ENCODE measurements around the gene CBLN2. TPM values are rescaled to one million over a fixed set of nuclear protein-coding genes. Genes with fewer than 3 reads are reported as not detected.

Gene CBLN2
- total RNA-seq = under 0.01 TPM in 1 of 2 replicates, not detected in the other

DNA sequence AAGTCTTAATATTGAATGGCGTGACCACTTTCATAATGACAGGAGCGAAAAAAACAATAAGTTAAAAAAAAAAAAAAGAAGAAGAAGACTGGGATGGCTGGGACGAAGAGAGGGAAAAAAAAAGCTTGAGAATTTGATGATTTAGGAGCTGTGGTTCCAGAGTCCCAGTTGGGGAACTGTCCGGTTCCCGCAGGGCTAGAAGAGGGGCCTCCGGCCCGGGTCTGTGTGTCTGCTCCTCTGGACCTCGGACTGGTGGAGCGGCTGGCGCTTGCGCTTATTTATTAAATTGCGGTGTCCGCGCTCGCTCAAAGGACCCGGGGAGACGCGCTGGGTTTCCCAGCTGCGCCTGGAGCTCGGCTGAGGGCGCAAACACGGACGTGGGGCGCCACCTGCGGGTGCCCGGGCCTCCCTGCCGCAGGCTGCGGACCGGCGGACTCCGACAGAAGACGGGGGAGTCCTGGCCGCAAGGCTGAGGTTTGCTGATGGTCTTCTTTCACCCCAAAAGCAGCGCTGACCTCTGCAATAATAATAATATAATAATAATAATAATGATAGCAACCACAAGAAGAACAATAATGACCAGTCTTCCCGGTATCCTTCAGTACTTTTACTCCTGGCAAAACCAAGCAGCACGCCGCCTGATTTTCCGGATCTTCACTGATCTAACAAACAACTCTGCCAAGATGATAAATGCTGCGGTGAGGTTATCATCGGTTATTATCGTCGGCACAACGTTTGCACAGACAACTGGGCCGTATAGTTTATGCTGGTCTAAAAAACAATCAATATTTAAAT lies at the start of gene CBLN2:
Gene CBLN2, minus strand, starts transcription at position 251 of the 795 bp plus-strand sequence. CDS start 2,182 bp downstream, outside the sequence.
- DNase-seq (ENCODE audit: low read depth in 2 of 2) = peak; percentile 60 to 76

DNA sequence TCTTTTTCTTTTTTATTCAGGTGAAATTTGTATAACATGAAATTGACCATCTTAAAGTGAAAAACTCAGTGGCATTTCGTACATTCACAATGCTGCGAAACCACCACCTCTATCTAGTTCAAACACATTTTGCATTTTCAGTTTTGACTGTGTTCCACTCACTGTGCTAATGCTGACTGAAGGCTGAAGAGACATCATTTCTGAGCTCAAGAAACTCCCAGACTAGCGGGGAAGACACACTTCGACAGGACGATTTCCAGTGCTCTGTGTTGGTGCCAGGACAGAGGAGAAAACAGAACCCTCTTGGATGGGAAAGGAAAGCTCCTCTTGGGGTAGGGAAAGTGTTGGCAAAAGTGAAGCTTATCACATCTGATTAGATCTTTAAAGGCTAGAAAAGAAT lies 44.2 kb upstream of the CBLN2 start:
- no peak for DNase-seq (ENCODE audit: low read depth in 2 of 2)

DNA sequence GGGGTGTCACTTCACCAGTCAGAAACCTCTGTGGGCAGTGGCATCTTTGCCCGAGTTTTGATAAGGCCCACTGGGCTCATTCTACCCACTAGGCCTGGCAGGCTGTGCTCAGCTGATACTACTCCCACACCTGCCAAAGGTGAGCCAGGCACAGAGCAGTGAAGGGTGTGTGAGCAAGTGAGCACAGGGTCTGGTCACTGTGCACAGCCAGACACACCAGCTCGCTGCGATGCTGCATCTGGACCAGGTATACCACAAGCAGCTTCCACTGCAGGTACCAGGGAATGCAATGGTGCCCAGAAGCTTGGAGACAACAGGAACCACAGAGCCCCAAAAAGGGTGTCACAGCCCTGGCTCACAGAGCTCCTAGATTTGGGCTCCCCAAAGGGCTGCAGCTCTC lies 40.6 kb upstream of the CBLN2 start:
- DNase-seq (ENCODE audit: low read depth in 2 of 2) = no peak

DNA sequence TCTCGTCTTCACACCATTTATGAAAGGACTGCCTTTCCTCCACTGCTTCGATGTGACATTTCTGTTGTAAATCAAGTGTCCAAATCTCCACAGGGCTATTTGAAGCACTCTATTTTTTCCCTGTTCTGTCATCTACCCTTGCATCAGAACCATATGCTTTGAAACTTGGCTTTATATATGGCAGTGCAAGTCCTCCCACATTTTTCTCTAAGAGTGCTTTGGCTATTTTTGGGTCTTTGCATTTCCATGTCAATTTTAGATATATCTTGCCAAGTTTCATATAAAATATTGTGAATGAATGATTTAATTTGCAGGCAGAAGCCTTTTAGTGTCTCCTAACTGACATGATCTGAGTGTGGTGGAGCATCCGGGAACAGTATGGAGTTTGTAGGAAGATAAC lies 37.8 kb upstream of the CBLN2 start:
- DNase-seq (ENCODE audit: low read depth in 2 of 2) = no peak

GRCh38 chr18:72572896-72573295 lies 28.8 kb upstream of the CBLN2 start:
- DNase-seq (ENCODE audit: low read depth in 2 of 2) = no peak

DNA sequence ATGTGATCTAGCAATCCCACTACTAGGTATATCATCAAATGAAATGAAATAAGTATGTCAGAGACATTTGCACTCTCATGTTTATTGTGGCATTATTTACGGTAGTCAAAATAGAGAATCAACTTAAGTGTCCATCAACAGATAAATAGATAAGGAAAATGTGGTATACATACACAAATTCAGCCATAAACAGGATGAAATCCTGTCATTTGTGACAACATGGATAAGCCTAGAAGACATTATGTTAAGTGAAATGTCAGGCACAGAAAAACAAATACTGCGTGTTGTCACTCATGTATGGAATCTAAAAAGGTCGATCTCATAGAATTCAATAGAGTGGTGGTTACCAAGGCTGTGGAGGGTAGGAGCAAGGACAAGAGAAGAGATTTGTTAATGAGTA lies 22.1 kb upstream of the CBLN2 start:
- DNase-seq (ENCODE audit: low read depth in 2 of 2) = no peak

DNA sequence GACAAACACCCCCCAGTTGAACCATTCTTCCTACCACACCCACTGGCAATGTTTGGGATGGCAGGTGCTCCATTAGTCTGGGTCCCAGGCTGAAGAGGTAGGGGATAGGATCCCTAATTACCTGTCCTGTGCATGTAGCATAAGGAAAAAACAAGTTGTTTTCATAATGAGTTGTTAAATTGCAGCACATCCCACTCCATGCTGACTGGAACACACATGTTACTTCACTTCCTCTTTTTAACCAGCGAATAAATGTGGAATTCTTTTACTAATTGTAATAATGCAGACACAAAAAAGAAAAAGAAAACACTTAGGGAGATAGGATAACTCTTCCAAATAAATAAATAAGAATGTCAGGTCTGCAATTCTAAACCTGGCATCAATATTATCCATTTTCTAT lies 11.8 kb upstream of the CBLN2 start:
- DNase-seq (ENCODE audit: low read depth in 2 of 2) = no peak

DNA sequence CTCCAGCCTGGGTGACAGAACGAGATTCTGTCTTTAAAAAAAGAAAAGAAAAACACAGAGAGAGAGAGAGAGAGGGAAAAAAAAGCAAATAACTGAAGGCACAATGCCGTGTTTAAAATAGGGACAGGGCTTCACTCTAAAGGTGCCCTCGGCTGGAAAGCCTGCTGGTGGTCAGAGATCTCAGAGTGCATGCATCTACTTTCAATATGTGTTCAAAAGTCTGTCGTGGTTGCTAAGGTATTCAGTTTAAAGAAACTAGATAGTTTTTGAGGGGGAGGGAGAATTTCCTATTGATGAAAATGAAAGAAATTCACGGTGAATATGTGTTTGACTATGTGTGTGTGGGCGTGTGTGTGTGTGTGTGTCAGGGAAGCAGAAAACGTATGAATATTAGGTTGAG lies 11.0 kb upstream of the CBLN2 start:
- no peak for DNase-seq (ENCODE audit: low read depth in 2 of 2)

GRCh38 chr18:72543357-72544055 lies 636 bp downstream of the CBLN2 start:
- peak in 1 of 2 donors; percentile 6 for DNase-seq (ENCODE audit: low read depth in 2 of 2)

GRCh38 chr18:72542984-72543356 lies 1.2 kb downstream of the CBLN2 start:
- no peak for DNase-seq (ENCODE audit: low read depth in 2 of 2)

DNA sequence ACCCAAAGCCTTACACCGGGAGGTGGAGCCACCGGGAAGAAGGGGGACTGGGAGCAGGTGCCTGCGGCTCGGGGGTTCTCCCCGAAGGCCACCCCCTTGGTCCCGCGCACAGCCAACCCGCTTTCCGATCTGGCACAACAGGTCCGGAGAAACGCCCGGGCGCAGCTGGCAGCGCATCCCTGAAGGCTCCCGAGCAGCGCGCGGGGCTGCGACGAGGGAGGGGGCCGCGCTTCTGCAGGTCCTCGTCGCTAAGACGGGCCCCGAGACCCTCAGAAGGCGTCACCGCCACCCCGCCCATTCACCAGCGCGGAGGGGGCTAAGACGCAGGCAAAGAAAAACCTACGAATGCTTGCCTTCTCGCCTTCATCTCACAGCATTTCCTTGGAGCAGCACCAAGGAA lies 1.8 kb downstream of the CBLN2 start:
- peak in 1 of 2 donors; percentile 3 for DNase-seq (ENCODE audit: low read depth in 2 of 2)

GRCh38 chr18:72541871-72542332 lies 2.2 kb downstream of the CBLN2 start:
- peak in 1 of 2 donors; percentile 11 for DNase-seq (ENCODE audit: low read depth in 2 of 2)

- no peak for DNase-seq (ENCODE audit: low read depth in 2 of 2)
Observed at GRCh38 chr18:72539901-72540300, 4.2 kb downstream of the CBLN2 start.

DNA sequence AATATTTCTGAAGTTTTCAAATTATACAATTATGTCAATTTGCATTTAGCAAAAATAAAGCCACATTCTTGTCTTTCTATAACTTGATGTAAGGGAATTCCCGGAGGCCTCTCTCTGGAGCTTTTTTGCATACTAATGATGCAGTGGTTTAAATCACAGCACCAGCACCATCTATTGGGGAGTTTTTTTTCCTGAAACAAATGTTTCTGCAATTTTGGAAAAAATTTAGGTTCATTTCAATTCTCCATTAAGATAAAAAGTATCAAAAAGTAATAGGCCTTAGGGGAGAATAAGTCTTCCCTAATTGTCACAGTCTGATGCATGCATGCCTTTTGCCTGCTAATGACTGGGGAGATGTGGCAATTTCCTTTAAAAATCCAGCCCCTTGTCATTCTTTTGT lies 13.5 kb downstream of the CBLN2 start:
- DNase-seq (ENCODE audit: low read depth in 2 of 2) = no peak

GRCh38 chr18:72504866-72505265 lies 39.3 kb downstream of the CBLN2 start:
- no peak for DNase-seq (ENCODE audit: low read depth in 2 of 2)

- DNase-seq (ENCODE audit: low read depth in 2 of 2) = no peak
Observed at GRCh38 chr18:72502671-72503431, 41.3 kb downstream of the CBLN2 start.

DNA sequence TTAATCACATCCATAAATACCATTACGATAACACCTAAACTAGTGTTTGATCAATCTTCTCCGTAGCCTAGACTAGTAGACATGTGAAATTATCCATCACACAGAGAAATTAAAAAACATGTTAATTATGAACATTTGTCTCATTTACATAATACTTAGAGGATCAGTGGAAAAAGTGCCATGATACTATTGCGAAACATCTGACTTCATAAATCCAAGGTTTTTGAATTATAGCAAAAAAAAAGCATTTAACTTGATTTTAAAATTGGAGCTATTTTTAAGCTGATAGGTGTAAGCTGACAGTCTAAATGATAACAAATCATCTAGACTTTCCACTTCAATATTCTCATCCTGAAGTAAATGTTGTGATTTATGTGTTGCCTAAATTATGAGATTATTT lies 51.6 kb downstream of the CBLN2 start:
- no peak for DNase-seq (ENCODE audit: low read depth in 2 of 2)
